ENCODE measurements around the gene SCN8A.

The SCN8A gene

GRCh38 chr12:51837286-51837685 lies 246.3 kb downstream of the SCN8A start:
- no peak for DNase-seq

- DNase-seq: no peak
Observed at GRCh38 chr12:51838036-51838435, 247.0 kb downstream of the SCN8A start.

- no peak for DNase-seq
Observed at GRCh38 chr12:51838762-51839161, 247.7 kb downstream of the SCN8A start.

GRCh38 chr12:51839310-51839947 lies 248.4 kb downstream of the SCN8A start:
- no peak for DNase-seq

GRCh38 chr12:51840966-51841365 lies 249.9 kb downstream of the SCN8A start:
- no peak for DNase-seq

GRCh38 chr12:51841727-51842126 lies 250.7 kb downstream of the SCN8A start:
- DNase-seq: no peak

- no peak for DNase-seq
Observed at GRCh38 chr12:51844854-51845253, 253.8 kb downstream of the SCN8A start.

GRCh38 chr12:51845482-51845881 lies 254.4 kb downstream of the SCN8A start:
- no peak for DNase-seq

- DNase-seq: no peak
Observed at GRCh38 chr12:51846271-51846691, 255.2 kb downstream of the SCN8A start.

GRCh38 chr12:51846911-51847642 lies 256.0 kb downstream of the SCN8A start:
- DNase-seq: no peak

- DNase-seq: no peak
Observed at GRCh38 chr12:51847643-51848325, 256.8 kb downstream of the SCN8A start.

GRCh38 chr12:51848326-51848727 lies 257.3 kb downstream of the SCN8A start, which contains the start of gene FIGNL2:
FIGNL2 (minus strand) TSS chr12:51848718; CDS start chr12:51822413, 26,305 bp downstream.
- DNase-seq: no peak

- no peak for DNase-seq
Observed at GRCh38 chr12:51848841-51849735, 258.1 kb downstream of the SCN8A start.

GRCh38 chr12:51850081-51850964 lies 259.3 kb downstream of the SCN8A start:
- DNase-seq: no peak

- no peak for DNase-seq
Observed at GRCh38 chr12:51850965-51851299, 259.9 kb downstream of the SCN8A start.

GRCh38 chr12:51851413-51852124 lies 260.5 kb downstream of the SCN8A start:
- DNase-seq: no peak

- no peak for DNase-seq
Observed at GRCh38 chr12:51852404-51853137, 261.5 kb downstream of the SCN8A start.

- DNase-seq: no peak
Observed at GRCh38 chr12:51855586-51856428, 264.8 kb downstream of the SCN8A start.

- no peak for DNase-seq
Observed at GRCh38 chr12:51860986-51861385, 270.0 kb downstream of the SCN8A start.
